Measurements from ENCODE around the gene ASB2. TPM values are rescaled to one million over a fixed set of nuclear protein-coding genes. Genes with fewer than 3 reads are reported as not detected.

Gene ASB2
- total and polyA plus RNA-seq, 5 donors from 2014 or later, result 0.96 to 5.7 (median 4.7) TPM

DNA sequence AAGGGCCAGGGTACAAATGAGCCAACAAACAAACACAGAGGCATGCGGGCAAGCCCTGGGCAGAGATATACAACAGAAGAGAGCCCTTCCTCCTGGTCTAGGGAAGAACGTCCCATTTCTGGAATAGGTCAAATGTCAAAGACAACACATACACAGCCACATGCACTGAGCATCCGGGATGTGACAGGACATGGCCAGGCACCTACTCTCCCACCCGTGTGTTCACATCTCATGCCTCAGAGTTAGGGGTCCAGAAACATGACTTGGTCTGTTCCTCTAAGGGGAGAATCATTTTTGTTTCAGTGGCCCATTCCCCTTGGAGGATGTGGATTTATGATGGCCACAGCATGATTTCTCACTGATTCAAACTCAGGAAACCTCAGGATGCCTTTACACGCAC, 801 bp upstream of the ASB2 start:
- peaks cover 3% of the 10 kb centered on the region for H3K36me3 Mint-ChIP-seq
- peak overlapping the region; percentile 76 for H3K4me3 ChIP-seq (ENCODE audit: low read depth, low read length)
- H3K4me1 ChIP-seq (ENCODE audit: control insufficient read depth, insufficient read depth, low read length, poor library complexity, severe bottlenecking), result peaks cover 40% of the 10 kb centered on the region
- H3K27ac ChIP-seq (ENCODE audit: insufficient read depth, low read length, poor library complexity, severe bottlenecking), result peak overlapping the region; percentile 67
- peak overlapping the region in 1 of 4 donors; percentile 60 for H3K4me3 Mint-ChIP-seq
- no peaks in the 10 kb centered on the region for H3K27me3 ChIP-seq (ENCODE audit: control insufficient read depth, insufficient read depth, low read length)
- peaks cover 19 to 60% (median 37%) of the 10 kb centered on the region in 4 donors for H3K4me1 Mint-ChIP-seq
- DNase-seq, result no peak
- H3K36me3 ChIP-seq (ENCODE audit: control insufficient read depth, insufficient read depth, low read length), result no peaks in the 10 kb centered on the region
- ATAC-seq (ENCODE audit: low read depth in 2 of 2), result no peak
- peak overlapping the region; percentile 68 to 98 (median 92) for H3K27ac Mint-ChIP-seq
- H3K9me3 ChIP-seq (ENCODE audit: control insufficient read depth in 2 of 2, low read length in 2 of 2), result peaks cover 3 to 12% of the 10 kb centered on the region in 2 experiments
- peaks cover 10% of the 10 kb centered on the region for H3K27me3 Mint-ChIP-seq
- H3K9me3 Mint-ChIP-seq, result peaks cover 0 to 19% (median 6%) of the 10 kb centered on the region in 7 donors

DNA sequence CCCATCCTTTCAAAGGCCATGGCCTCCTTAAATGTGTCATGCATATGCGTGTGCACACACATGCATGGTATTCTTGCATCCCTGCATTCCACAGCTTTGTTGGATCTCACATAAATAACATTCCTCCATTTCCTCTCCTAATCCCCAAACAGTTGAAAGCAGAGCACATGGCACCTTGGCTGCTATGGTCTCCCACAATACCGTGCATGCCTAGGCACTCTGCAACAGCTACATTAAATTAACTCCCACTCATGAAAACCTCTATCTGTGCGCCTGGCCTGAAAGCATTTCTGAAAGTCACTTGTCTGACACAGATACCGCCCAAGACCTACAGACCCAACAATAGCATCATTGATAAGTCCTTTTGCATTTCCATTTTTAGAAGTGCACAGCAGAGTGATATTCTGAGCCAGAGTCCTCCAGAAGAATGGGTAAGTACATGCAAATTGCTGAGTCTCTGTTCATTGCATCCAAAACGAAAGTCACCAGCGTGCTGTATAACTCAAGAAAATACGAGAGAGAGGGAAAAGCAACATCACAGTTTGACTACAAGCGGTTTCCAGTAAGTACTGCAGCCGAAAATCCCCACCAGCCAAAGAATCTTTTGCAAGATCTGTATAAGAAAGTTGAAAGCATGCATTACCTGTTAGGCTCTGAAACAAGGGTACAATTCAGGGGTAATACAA, 436 bp downstream of the ASB2 start:
- DNase-seq (peak in 1 of 3 donors; percentile 76), ATAC-seq (ENCODE audit: low read depth in 2 of 2) (no peak)
- Histone ChIP-seq H3K9me3 (ENCODE audit: control insufficient read depth in 2 of 2, low read length in 2 of 2) (peaks cover 3 to 12% of the 10 kb centered on the region in 2 experiments), H3K27ac (ENCODE audit: insufficient read depth, low read length, poor library complexity, severe bottlenecking) (no peak overlapping the region), H3K36me3 (ENCODE audit: control insufficient read depth, insufficient read depth, low read length) (no peaks in the 10 kb centered on the region), H3K27me3 (ENCODE audit: control insufficient read depth, insufficient read depth, low read length) (no peaks in the 10 kb centered on the region), H3K4me1 (ENCODE audit: control insufficient read depth, insufficient read depth, low read length, poor library complexity, severe bottlenecking) (peaks cover 51% of the 10 kb centered on the region), H3K4me3 (ENCODE audit: low read depth, low read length) (peak overlapping the region; percentile 76)
- Mint-ChIP-seq H3K4me3 (peak overlapping the region; percentile 11 to 67 (median 38)), H3K27me3 (peaks cover 10% of the 10 kb centered on the region), H3K4me1 (peaks cover 24 to 69% (median 45%) of the 10 kb centered on the region in 4 donors), H3K27ac (peak overlapping the region; percentile 31 to 92 (median 81)), H3K9me3 (peaks cover 0 to 19% (median 6%) of the 10 kb centered on the region in 7 donors), H3K36me3 (peaks cover 3% of the 10 kb centered on the region)

DNA sequence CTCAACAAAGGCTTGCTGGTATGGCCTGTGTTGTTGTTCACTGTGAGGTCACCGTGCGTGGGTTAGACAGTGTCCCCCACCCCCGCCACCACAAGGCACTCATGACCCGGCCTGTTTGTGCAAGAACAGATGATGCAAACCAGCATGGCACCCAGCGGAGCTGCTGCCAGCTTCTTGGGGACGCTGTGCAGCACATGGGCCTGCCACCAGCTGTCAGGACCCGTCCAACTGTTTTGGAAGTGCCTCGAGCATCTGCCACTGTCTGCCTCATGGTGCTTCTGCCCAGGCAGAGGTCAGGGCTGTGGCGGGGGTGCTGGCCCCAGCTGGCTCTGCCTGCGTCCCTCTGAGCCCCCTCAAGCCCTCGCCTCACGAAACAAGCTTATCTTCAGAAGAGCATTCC, 1.5 kb downstream of the ASB2 start:
- Mint-ChIP-seq H3K36me3 (no peaks in the 10 kb centered on the region), H3K4me3 (peak overlapping the region in 1 of 4 donors; percentile 37), H3K27ac (no peak overlapping the region), H3K9me3 (peaks cover 0 to 19% (median 6%) of the 10 kb centered on the region in 7 donors), H3K27me3 (peaks cover 10% of the 10 kb centered on the region), H3K4me1 (peaks cover 20 to 66% (median 48%) of the 10 kb centered on the region in 4 donors)
- Histone ChIP-seq H3K27me3 (ENCODE audit: control insufficient read depth, insufficient read depth, low read length) (no peaks in the 10 kb centered on the region), H3K4me3 (ENCODE audit: low read depth, low read length) (no peak overlapping the region), H3K27ac (ENCODE audit: insufficient read depth, low read length, poor library complexity, severe bottlenecking) (no peak overlapping the region), H3K36me3 (ENCODE audit: control insufficient read depth, insufficient read depth, low read length) (no peaks in the 10 kb centered on the region), H3K4me1 (ENCODE audit: control insufficient read depth, insufficient read depth, low read length, poor library complexity, severe bottlenecking) (peaks cover 59% of the 10 kb centered on the region), H3K9me3 (ENCODE audit: control insufficient read depth in 2 of 2, low read length in 2 of 2) (peaks cover 3 to 12% of the 10 kb centered on the region in 2 experiments)
- no peak for DNase-seq
- ATAC-seq (ENCODE audit: low read depth in 2 of 2), result no peak

DNA sequence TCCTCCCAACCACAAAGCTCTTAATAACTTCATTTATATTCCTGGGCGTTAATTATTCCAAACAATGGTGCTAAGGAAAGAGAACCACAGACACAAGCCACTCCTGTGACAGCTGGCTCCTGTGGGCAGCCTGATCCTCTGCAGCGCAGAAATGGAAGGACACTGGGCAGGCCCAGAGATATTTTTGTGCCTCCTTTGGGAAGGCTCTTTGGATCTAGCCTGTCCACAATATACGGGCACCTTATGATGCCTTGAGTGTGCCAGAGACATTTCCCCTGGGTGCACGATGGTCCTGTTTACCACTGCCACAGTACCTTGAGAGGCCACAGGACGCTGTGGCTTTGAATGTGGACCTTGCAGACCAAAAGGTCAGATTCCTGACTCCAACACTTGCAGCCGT, 2.1 kb downstream of the ASB2 start:
- Mint-ChIP-seq H3K27me3 (peaks cover 10% of the 10 kb centered on the region), H3K4me1 (peaks cover 18 to 63% (median 46%) of the 10 kb centered on the region in 4 donors), H3K36me3 (no peaks in the 10 kb centered on the region), H3K9me3 (peaks cover 0 to 19% (median 6%) of the 10 kb centered on the region in 7 donors), H3K4me3 (peak overlapping the region in 2 of 4 donors; percentile 37 to 43), H3K27ac (no peak overlapping the region)
- ATAC-seq (ENCODE audit: low read depth in 2 of 2), result no peak
- H3K27ac ChIP-seq (ENCODE audit: insufficient read depth, low read length, poor library complexity, severe bottlenecking), result no peak overlapping the region
- DNase-seq, result no peak
- H3K4me3 ChIP-seq (ENCODE audit: low read depth, low read length), result no peak overlapping the region
- peaks cover 3 to 12% of the 10 kb centered on the region in 2 experiments for H3K9me3 ChIP-seq (ENCODE audit: control insufficient read depth in 2 of 2, low read length in 2 of 2)
- no peaks in the 10 kb centered on the region for H3K27me3 ChIP-seq (ENCODE audit: control insufficient read depth, insufficient read depth, low read length)
- H3K36me3 ChIP-seq (ENCODE audit: control insufficient read depth, insufficient read depth, low read length), result no peaks in the 10 kb centered on the region
- peaks cover 58% of the 10 kb centered on the region for H3K4me1 ChIP-seq (ENCODE audit: control insufficient read depth, insufficient read depth, low read length, poor library complexity, severe bottlenecking)

DNA sequence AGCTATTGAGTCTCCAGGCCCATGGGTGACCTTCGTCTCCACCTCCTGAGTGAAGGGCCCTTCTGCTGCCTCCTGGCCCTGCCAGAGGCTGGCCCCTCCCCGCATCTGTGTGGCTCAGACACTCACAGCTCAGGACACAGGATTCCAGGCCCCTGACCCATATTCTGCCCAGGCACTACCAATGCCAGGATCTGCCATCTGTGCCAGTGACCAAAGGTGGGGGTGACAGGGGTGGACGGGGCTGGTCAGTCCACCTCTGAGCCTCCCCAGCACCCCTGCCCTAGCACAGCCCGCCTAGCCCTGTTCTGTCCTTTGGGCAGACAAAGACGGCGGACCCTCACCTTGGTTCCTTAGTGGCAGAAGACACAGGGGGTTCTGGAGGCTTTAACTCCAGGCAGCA, 2.8 kb downstream of the ASB2 start:
- no peak for ATAC-seq (ENCODE audit: low read depth in 2 of 2)

DNA sequence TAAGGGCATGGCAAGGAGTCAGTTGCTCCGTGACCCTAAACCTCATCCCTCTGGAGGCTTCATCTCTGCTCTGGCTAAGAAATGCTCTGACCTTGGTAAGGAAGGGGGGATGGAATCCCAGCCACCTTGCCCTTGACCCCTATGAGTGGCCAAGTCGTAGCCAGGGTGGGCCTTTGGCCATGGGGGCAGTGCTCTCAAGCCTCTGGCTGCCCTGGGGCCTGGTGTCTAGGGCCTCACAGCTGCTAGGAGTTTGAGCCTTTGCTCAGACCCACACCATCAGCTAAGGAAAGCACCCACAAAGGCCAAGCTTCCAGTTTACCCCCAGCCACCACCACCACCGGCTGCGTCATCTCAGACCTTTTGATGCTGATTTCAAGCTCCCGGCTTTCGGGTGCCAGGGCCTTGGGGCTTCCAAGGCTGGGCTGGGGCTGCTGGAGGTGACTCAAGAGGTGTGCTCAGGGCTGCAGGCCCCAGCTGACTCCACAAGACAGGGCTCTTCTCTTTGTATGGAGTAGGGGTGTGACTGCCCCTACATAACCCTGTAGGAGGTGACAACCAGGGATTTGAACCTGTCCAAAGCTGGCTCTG, 3.7 kb downstream of the ASB2 start:
- Mint-ChIP-seq H3K4me3 (peak overlapping the region in 3 of 4 donors; percentile 16 to 45 (median 17)), H3K4me1 (peaks cover 11 to 47% (median 32%) of the 10 kb centered on the region in 4 donors), H3K27me3 (peaks cover 4% of the 10 kb centered on the region), H3K27ac (peak overlapping the region in 2 of 3 donors; percentile 50 to 76), H3K36me3 (no peaks in the 10 kb centered on the region), H3K9me3 (peaks cover 0 to 12% (median 3%) of the 10 kb centered on the region in 7 donors)
- Histone ChIP-seq H3K27me3 (ENCODE audit: control insufficient read depth, insufficient read depth, low read length) (no peaks in the 10 kb centered on the region), H3K4me3 (ENCODE audit: low read depth, low read length) (no peak overlapping the region), H3K27ac (ENCODE audit: insufficient read depth, low read length, poor library complexity, severe bottlenecking) (no peak overlapping the region), H3K4me1 (ENCODE audit: control insufficient read depth, insufficient read depth, low read length, poor library complexity, severe bottlenecking) (peaks cover 42% of the 10 kb centered on the region), H3K9me3 (ENCODE audit: control insufficient read depth in 2 of 2, low read length in 2 of 2) (peaks cover 3 to 6% of the 10 kb centered on the region in 2 experiments), H3K36me3 (ENCODE audit: control insufficient read depth, insufficient read depth, low read length) (no peaks in the 10 kb centered on the region)
- ATAC-seq (ENCODE audit: low read depth in 2 of 2), result no peak
- no peak for DNase-seq

More for the DNA sequence above, 2.8 kb downstream of the ASB2 start:
- H3K27ac ChIP-seq (ENCODE audit: insufficient read depth, low read length, poor library complexity, severe bottlenecking), result no peak overlapping the region
- no peaks in the 10 kb centered on the region for H3K36me3 Mint-ChIP-seq
- H3K9me3 ChIP-seq (ENCODE audit: control insufficient read depth in 2 of 2, low read length in 2 of 2), result peaks cover 3 to 12% of the 10 kb centered on the region in 2 experiments
- no peaks in the 10 kb centered on the region for H3K36me3 ChIP-seq (ENCODE audit: control insufficient read depth, insufficient read depth, low read length)
- no peaks in the 10 kb centered on the region for H3K27me3 ChIP-seq (ENCODE audit: control insufficient read depth, insufficient read depth, low read length)
- no peak overlapping the region for H3K27ac Mint-ChIP-seq
- DNase-seq, result no peak
- H3K27me3 Mint-ChIP-seq, result peaks cover 8% of the 10 kb centered on the region
- H3K4me3 ChIP-seq (ENCODE audit: low read depth, low read length), result no peak overlapping the region
- H3K4me1 ChIP-seq (ENCODE audit: control insufficient read depth, insufficient read depth, low read length, poor library complexity, severe bottlenecking), result peaks cover 51% of the 10 kb centered on the region
- no peak overlapping the region for H3K4me3 Mint-ChIP-seq
- H3K9me3 Mint-ChIP-seq, result peaks cover 0 to 19% (median 6%) of the 10 kb centered on the region in 7 donors
- peaks cover 16 to 56% (median 39%) of the 10 kb centered on the region in 4 donors for H3K4me1 Mint-ChIP-seq

DNA sequence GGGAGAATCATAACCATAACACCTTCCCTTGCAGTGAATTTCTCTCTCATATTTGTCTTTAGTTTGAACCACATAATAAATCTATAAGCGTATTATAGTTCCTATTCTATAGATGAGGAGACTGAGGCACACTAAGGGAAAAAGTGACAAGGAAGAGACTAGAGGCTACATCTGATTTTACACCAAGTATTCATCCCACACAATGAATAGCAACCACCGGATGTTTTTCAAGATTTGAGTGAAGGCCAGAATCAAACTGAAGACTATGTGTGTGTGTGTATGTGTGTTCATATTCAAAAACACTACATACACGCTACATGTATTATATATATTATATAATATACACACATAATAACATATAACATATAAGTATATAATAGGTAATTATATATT, 4.7 kb downstream of the ASB2 start:
- no peak for ATAC-seq (ENCODE audit: low read depth in 2 of 2)
- no peaks in the 10 kb centered on the region for H3K36me3 ChIP-seq (ENCODE audit: control insufficient read depth, insufficient read depth, low read length)
- no peaks in the 10 kb centered on the region for H3K27me3 ChIP-seq (ENCODE audit: control insufficient read depth, insufficient read depth, low read length)
- peak overlapping the region; percentile 1 to 90 (median 67) for H3K27ac Mint-ChIP-seq
- H3K9me3 Mint-ChIP-seq, result peaks cover 0 to 3% (median 1%) of the 10 kb centered on the region in 7 donors
- H3K27me3 Mint-ChIP-seq, result peaks cover 2% of the 10 kb centered on the region
- peak overlapping the region; percentile 66 to 90 (median 88) for H3K4me3 Mint-ChIP-seq
- H3K4me1 ChIP-seq (ENCODE audit: control insufficient read depth, insufficient read depth, low read length, poor library complexity, severe bottlenecking), result peaks cover 33% of the 10 kb centered on the region
- no peak overlapping the region for H3K27ac ChIP-seq (ENCODE audit: insufficient read depth, low read length, poor library complexity, severe bottlenecking)
- H3K4me3 ChIP-seq (ENCODE audit: low read depth, low read length), result peak overlapping the region; percentile 92
- H3K9me3 ChIP-seq (ENCODE audit: control insufficient read depth in 2 of 2, low read length in 2 of 2), result no peaks in the 10 kb centered on the region
- peaks cover 11 to 39% (median 24%) of the 10 kb centered on the region in 4 donors for H3K4me1 Mint-ChIP-seq
- peak in 1 of 3 donors; percentile 66 for DNase-seq
- no peaks in the 10 kb centered on the region for H3K36me3 Mint-ChIP-seq
